Erythroblast (primary cell): ENCODE measurements around the gene ZC3H13.

Source experiments
- GATA1 ChIP-seq: IDR thresholded peaks from 2 replicates; pipeline ENCODE4 v1.6.1; 2011; ENCODE audit warnings: low read depth, mild to moderate bottlenecking, control low read depth, low read length, moderate library complexity
- POLR2A ChIP-seq: IDR thresholded peaks from 2 replicates; pipeline ENCODE4 v1.6.1; 2011; ENCODE audit warnings: mild to moderate bottlenecking, low read length

GRCh38 chr13:46006688-46007452, 45.7 kb downstream of the ZC3H13 start:
- TF ChIP-seq POLR2A = no peak
- no peak for TF ChIP-seq GATA1
